Colonic mucosa (tissue), 4 donors: ENCODE data around the gene CAMK1D. TPM values are rescaled to one million over a fixed set of nuclear protein-coding genes. Genes with fewer than 3 reads are reported as not detected.

Experiments
- DNase-seq: peaks from one replicate; pipeline ENCODE4 v3.0.0-alpha.2; 2020
- H3K27ac ChIP-seq: fragments of 200-600 bp; one replicate; pipeline ENCODE4 v1.8.0; 2021
- H3K27me3 ChIP-seq: fragments of 200-600 bp; one replicate; pipeline ENCODE4 v1.8.0; 2021
- H3K36me3 ChIP-seq: fragments of 200-600 bp; one replicate; pipeline ENCODE4 v1.8.0; 2021
- H3K4me1 ChIP-seq: fragments of 200-600 bp; one replicate; pipeline ENCODE4 v1.8.0; 2021; ENCODE audit warnings: mild to moderate bottlenecking
- H3K4me3 ChIP-seq: fragments of 200-600 bp; one replicate; pipeline ENCODE4 v1.8.0; 2021
- H3K9ac ChIP-seq, 2 donors: one replicate each; pipeline ENCODE4 v1.7.0; 2013; ENCODE audit warnings: control low read depth in 2 of 2, low read depth in 2 of 2, low read length in 2 of 2
- H3K9me3 ChIP-seq: fragments of 200-600 bp; one replicate; pipeline ENCODE4 v1.8.0; 2021
- intact Hi-C: fragments of 100-400 bp; cut with DNase I; formaldehyde crosslinking; loops from one replicate; pipeline ENCODE4 v1.14.1; 2022
- total RNA-seq, 2 donors: library from RNA; stranded (reverse); fragmentation: NEBNext Ultra II Directional in 1 of 2; extraction: Animal tissue kit (Norgen Biotek cat#: 25700) in 1 of 2; gene quantifications; one replicate each; pipeline ENCODE4 v1.2.1, GENCODE V29; 2021
- TF ChIP-seq, protein P1 (sequence below): fragments of 200-600 bp; IDR thresholded peaks from one replicate; pipeline ENCODE4 v1.8.0; 2022; ENCODE audit warnings: antibody characterized with exemption, mild to moderate bottlenecking
- donor health status: healthy.
- donor health status: DM: no; HTN: no; CAD: no.
- donor health status: DM: no; HTN: no; CAD: no.

CAMK1D gene
- total RNA-seq, 2 donors from 2014 or later, result 21.3 to 29.7 TPM

GRCh38 chr10:12771981-12772760 lies 422.8 kb downstream of the CAMK1D start:
- Histone ChIP-seq H3K9ac (no peak overlapping the region), H3K27ac (no peak overlapping the region), H3K9me3 (no peaks in the 10 kb centered on the region), H3K36me3 (no peaks in the 10 kb centered on the region), H3K4me1 (no peaks in the 10 kb centered on the region), H3K27me3 (no peaks in the 10 kb centered on the region), H3K4me3 (no peak overlapping the region)
- DNase-seq, result no peak
- TF ChIP-seq, protein P1, sequence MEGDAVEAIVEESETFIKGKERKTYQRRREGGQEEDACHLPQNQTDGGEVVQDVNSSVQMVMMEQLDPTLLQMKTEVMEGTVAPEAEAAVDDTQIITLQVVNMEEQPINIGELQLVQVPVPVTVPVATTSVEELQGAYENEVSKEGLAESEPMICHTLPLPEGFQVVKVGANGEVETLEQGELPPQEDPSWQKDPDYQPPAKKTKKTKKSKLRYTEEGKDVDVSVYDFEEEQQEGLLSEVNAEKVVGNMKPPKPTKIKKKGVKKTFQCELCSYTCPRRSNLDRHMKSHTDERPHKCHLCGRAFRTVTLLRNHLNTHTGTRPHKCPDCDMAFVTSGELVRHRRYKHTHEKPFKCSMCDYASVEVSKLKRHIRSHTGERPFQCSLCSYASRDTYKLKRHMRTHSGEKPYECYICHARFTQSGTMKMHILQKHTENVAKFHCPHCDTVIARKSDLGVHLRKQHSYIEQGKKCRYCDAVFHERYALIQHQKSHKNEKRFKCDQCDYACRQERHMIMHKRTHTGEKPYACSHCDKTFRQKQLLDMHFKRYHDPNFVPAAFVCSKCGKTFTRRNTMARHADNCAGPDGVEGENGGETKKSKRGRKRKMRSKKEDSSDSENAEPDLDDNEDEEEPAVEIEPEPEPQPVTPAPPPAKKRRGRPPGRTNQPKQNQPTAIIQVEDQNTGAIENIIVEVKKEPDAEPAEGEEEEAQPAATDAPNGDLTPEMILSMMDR, result no peak
- intact Hi-C loops, result no loop called here

- intact Hi-C loops, result no loop called here
- Histone ChIP-seq H3K36me3 (no peaks in the 10 kb centered on the region), H3K27ac (no peak overlapping the region), H3K4me1 (no peaks in the 10 kb centered on the region), H3K4me3 (no peak overlapping the region), H3K9ac (no peak overlapping the region), H3K9me3 (no peaks in the 10 kb centered on the region), H3K27me3 (no peaks in the 10 kb centered on the region)
- DNase-seq, result no peak
- TF ChIP-seq, protein P1, result no peak
Measured at GRCh38 chr10:12772797-12773587, 423.6 kb downstream of the CAMK1D start.

DNA sequence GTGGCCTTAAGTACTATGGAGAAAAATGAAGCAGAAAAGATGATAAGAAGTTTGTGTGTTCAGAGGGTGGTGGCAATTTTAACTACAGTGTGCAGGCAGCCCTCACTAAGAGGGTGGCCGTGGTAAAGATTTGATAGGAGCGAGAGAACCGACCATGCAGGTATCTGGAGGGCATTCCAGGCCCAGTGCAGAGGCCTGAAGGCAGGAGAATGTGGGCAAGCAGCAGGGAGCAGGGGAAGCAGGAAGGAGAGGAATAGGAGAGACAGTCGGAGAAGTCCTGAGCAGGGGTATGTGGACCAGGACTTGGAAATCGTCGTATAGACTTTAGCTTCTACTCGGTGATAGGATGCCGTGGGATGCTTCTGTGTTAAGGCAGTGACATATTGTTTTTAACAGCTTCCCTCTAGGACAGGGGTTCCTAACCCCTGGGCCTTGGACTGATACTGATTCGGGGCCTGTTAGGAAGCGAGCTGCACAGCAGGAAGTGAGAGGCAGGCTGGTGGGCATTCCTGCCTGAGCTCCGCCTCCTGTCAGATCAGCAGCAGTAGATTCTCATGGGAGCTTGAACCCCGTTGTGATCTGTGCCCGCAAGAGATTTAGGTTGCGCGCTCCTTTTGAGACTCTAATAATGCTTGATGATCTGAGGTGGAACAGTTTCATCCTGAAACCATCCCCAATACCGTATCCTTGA lies 425.0 kb downstream of the CAMK1D start:
- no peaks in the 10 kb centered on the region for H3K4me1 ChIP-seq
- no peaks in the 10 kb centered on the region for H3K36me3 ChIP-seq
- H3K4me3 ChIP-seq, result no peak overlapping the region
- TF ChIP-seq, protein P1, result no peak
- no peak overlapping the region for H3K9ac ChIP-seq
- intact Hi-C loops, result no loop called here
- no peak overlapping the region for H3K27ac ChIP-seq
- H3K27me3 ChIP-seq, result no peaks in the 10 kb centered on the region
- H3K9me3 ChIP-seq, result no peaks in the 10 kb centered on the region
- DNase-seq, result no peak

DNA sequence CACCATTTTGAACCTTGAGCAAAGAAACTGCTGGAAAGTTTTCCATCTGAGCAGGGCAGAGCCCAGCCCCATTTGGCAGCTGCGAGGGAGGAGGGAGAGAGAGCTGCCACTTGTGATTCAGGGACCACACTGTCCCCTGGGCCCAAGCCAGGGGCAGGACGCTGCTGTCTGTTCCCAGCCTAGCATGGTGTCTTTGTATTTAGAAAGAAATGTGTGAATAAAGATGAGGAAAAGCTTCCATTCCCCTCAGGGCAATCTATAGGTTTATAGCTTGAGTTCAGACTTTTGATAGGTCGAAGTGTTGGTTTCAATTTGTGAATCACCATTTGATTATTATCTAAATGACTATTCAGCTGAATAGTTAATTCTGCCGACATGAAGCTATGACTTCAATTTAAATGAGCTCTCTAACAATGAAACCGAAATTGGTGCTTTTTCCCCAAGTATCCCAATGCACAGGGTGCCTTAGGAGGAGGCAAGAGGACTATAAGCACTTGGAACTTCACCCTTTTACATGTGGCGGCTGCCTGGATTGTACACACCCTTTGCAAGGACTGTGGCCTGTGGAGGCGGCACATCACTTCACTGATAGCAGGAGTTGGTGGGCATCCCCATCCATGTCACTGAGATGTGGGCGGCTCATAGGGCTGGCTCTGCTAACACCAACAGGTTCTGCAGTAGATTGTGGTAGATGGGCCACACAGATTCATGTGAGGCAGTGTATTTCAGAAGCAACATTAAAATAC lies 428.7 kb downstream of the CAMK1D start:
- H3K27me3 ChIP-seq, result no peaks in the 10 kb centered on the region
- no peak overlapping the region for H3K27ac ChIP-seq
- no peaks in the 10 kb centered on the region for H3K4me1 ChIP-seq
- no peak overlapping the region for H3K9ac ChIP-seq
- H3K4me3 ChIP-seq, result no peak overlapping the region
- intact Hi-C loops, result no loop called here
- no peaks in the 10 kb centered on the region for H3K9me3 ChIP-seq
- no peak for DNase-seq
- TF ChIP-seq, protein P1, result no peak
- no peaks in the 10 kb centered on the region for H3K36me3 ChIP-seq
